ENCODE data around the gene STPG3.

GRCh38 chr9:137267933-137268355 lies 16.9 kb downstream of the STPG3 start:
- TF ChIP-seq CTCF (IDR thresholded peaks at IDR 0.05) = no peak
- no peak for TF ChIP-seq USF1 (IDR thresholded peaks at IDR 0.05; ENCODE audit: borderline replicate concordance, low read depth)
- no peak for TF ChIP-seq GABPA (IDR thresholded peaks at IDR 0.05; ENCODE audit: low read depth)
- no peak for TF ChIP-seq POLR2AphosphoS5 (IDR thresholded peaks at IDR 0.05; ENCODE audit: low read depth, low read length)
- TF ChIP-seq CHD2 (IDR thresholded peaks at IDR 0.05; ENCODE audit: low read length, partially characterized antibody) = no peak
- TF ChIP-seq ZBTB33 (IDR thresholded peaks at IDR 0.05; ENCODE audit: borderline replicate concordance, low read depth) = no peak

All from SK-N-SH (cell line).